HG03354 (cell line): ENCODE measurements around the gene TNS3.
"Not testable (repeated sequence)": the region's sequence is repeated elsewhere in the genome, so short reads cannot be mapped to it uniquely, and the experiment has no call there.

Source experiments
- ATAC-seq: cut with Tn5 transposase; IDR thresholded peaks from one replicate; pipeline ENCODE4 v1.9.1; 2021; ENCODE audit warnings: mild to moderate bottlenecking; ENCODE audit not compliant: unreplicated experiment, poor library complexity, severe bottlenecking

Gene TNS3

GRCh38 chr7:47581804-47582763 is at the start of gene TNS3:
Gene TNS3, minus strand, starts transcription at chr7:47582111. Its CDS starts 142,475 bp downstream, at chr7:47439636.
- no peak for ATAC-seq

- ATAC-seq, result no peak
These were observed 49.8 kb upstream of the TNS3 start for GRCh38 chr7:47631711-47632110.

- ATAC-seq, result peak; percentile 82
These were observed 45.8 kb upstream of the TNS3 start for GRCh38 chr7:47627580-47628283.

GRCh38 chr7:47625861-47626715 is 44.2 kb upstream of the TNS3 start:
- no peak for ATAC-seq

DNA sequence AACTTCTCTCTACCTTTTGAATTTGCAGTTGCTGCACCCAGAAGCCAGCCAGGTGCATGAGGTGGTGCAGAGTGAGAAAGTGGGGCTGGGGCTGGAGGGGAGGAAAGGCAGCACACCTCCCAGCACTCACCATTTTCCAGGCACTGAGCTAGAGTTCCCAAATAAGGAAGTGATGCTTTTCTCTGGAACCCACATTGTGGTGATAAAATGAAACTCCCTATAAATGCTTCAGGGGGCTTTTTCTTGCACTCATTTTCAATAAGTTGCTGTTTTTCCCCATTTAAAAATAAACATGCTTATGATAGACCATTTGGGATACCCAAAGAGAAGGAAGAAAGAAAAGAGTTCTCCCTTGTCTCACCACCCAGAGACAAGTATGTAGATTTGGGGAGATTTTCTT is 42.8 kb upstream of the TNS3 start:
- no peak for ATAC-seq

DNA sequence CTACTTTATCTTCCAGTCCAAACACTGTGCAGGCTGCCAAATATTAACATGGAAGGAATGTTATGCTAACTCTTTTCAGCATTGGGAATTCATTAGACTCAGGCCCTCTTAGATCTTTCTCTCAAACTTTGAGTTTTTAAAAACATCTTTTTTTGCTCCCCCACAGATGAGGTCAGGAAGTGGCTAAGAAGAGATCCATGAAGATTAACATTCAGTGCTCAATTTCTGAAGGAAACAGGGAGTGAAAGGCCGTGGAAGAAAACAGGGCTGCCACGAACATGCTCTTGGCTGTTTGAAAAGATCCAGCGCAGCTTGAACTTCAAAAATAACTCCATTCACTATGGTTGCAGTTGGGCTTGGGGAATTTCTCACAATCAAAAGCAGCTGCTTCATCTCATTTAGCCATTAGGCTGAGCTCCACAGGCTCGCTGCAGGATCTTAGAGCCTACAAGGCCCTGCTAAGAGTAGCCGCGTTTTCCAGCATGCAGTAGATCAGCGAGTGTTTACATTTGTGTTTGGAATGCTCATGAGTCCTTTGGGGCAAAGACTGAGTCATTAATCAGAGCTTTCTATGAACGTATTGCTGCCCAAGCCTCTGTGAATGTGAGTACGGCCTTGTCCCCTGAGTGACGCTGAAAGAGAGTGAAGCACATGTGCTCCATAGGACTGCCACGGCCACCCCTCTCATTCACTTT is 41.2 kb upstream of the TNS3 start:
- ATAC-seq, result no peak

- ATAC-seq, result no peak
These were observed 40.7 kb upstream of the TNS3 start for GRCh38 chr7:47622586-47622945.

DNA sequence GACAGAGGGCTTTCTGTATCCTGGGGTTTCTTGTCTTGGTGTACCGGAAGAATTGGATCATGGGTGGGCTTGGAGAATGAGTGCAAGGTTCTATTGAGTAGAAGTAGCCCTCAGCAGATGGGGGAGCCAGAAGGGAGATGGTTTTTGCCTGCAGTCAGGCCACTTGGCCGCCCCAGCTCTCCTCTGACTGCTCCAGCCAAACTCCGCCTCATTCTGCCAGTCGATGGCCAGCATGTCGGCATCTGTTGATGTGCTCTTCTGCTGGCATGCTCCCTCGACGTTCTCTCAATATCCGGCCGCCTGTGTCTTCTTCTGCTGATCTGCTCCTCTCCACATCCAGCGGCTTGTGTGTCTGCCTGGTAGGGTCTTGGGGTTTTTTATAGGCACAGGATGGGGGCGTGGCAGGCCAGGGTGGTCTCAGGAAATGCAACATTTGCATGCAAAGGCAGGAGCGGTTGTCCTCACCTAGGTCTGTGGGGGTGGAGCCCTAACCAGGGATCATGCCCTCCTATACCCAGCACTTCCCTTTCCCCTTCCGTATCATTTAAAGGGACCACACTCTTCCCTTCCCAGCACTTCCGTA is 40.2 kb upstream of the TNS3 start:
- no peak for ATAC-seq

DNA sequence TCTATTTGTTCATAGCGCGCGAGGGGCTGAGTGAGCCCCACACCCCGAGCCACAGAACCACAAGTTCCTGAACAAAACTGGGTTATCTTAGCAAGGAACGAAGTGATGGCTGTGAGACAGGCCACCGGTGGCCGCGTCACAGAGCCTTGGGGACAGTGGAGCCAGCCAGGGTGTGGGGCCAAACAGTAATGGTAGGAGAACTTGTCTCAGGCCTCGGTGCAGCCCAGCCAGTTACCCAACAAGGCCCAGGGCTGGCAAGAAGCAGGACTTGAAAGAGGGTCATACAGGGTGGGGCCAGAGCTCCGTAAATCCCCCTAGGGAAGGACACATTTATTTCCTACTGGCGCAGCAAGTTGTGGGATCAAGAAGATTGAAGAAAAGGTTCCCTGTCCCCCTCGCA is 39.4 kb upstream of the TNS3 start:
- ATAC-seq, result no peak

DNA sequence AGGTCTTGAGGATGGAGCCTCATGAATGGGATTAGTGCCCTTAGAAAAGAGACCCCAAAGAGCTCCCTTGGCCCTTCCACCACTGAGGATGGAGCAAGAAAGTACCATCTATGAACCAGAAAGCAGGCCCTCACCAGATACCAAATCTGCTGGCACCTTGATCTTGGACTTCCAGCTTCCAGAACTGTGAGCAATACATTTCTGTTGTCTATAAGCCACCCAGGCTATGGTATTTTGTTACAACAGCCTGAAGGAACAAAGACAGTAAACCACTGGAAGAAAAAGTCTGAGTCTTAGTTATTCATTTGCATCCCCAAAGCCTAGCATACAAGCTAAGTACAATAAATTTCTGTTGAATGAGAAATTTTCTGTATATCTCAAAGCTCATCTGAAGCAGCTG is 37.9 kb upstream of the TNS3 start:
- ATAC-seq, result no peak

DNA sequence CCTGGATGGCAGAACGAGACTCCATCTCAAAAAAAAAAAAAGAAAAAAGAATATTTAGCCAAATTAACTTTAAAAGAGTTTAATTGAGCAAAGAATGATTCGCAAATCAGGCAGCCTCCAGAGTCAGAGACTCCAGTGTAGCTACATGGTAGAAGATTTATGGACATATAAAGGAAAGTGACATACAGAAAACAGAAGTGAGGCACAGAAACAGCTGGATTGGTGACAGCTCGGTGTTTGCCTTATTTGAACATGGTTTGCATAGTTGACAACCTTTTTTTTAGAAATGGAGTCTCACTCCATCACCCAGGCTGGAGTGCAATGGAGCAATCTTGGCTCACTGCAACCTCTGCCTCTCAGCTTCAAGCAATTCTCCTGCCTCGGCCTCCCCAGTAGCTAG is 35.2 kb upstream of the TNS3 start:
- no peak for ATAC-seq

GRCh38 chr7:47614450-47614849 is 32.5 kb upstream of the TNS3 start:
- ATAC-seq, result no peak

GRCh38 chr7:47611045-47611511 is 29.2 kb upstream of the TNS3 start:
- no peak for ATAC-seq

- ATAC-seq, result no peak
These were observed 28.7 kb upstream of the TNS3 start for GRCh38 chr7:47610506-47611044.

DNA sequence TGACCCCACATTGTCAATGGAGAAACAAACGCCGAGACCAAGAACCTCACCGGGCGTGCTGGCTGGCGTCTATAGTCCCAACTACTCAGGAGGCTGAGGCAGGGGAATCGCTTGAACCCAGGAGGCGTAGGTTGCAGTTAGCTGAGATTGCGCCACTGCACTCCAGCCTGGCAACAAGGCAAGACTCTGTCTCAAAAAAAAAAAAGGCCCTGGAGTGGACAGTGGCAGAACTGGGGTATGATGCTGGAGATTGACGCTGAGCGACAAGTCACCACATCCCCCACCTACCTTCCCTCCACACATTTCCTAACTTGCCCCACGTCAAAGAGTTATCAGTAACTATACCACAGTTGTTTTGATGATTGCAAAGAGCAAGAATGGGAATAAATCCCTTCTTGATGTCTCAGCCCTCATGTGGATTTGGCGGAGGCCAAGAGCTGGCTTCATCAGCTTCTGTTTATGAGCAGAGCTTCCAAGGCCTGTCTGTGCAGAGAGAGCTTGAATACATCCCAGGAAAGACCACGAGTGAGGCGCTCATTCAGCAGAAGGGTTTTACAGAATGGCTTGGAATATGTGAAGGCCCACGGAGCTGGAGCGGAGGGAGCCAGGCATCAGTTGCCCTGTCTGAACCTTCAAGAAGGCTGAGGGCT is 28.0 kb upstream of the TNS3 start:
- ATAC-seq, result no peak

DNA sequence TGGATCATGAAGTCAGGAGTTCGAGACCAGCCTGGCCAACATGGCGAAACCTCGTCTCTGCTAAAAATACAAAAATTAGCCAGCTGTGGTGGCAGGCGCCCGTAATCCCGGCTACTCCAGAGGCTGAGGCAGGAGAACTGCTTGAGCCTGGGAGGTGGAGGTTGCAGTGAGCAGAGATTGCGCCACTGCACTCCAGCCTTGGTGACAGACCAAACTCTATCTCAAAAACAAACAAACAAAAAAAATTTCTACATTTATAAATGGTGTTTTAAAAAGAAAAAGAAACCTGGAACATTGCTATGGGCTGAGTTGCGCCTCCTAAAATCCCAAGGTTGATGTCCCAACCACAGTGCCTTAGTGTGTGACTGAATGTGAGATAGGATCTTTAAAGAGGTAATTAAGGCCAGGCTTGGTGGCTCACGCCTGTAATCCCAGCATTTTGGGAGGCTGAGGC is 24.7 kb upstream of the TNS3 start:
- ATAC-seq, result not testable (repeated sequence)

GRCh38 chr7:47605816-47606575 is 24.1 kb upstream of the TNS3 start:
- ATAC-seq, result no peak

GRCh38 chr7:47604496-47604890 is 22.6 kb upstream of the TNS3 start:
- no peak for ATAC-seq
